ENCODE data around the gene SCD5. TPM values are rescaled to one million over a fixed set of nuclear protein-coding genes. Genes with fewer than 3 reads are reported as not detected.

The SCD5 gene
- total RNA-seq, 1 donor from 2014 or later: 36.9 TPM

DNA sequence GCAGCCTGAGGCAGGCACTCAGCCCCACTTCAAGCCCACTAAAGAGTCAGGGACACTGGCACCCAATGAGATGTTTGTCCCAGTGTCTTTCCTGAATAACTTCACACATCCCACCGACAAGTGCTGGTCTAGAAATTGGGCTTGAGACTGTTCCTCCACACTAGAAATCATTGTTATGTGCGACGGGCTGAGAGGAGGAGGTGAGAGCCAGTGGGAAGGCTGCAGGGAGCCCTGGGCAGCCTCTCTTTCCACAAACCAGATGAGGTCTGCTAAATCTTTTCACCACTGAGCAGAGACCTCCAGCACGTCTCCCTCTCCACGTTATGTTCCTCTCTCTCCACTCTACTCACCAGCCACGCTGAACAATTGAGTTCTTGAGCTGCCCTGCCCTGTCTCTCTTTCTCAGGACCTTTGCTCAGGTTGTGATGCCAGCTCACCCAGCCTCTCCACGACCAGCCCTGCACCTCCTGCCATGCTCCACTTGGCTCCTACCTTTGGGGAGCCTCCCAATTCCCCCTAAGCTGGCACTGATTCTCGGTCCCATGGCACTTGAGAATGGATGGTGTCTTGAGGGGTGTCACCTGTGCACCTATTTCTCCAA is 8.4 kb downstream of the SCD5 start:
- H3K4me1 Mint-ChIP-seq: peaks cover 71% of the 10 kb centered on the region
- peaks cover 11% of the 10 kb centered on the region for H3K79me2 ChIP-seq (ENCODE audit: low read depth)

DNA sequence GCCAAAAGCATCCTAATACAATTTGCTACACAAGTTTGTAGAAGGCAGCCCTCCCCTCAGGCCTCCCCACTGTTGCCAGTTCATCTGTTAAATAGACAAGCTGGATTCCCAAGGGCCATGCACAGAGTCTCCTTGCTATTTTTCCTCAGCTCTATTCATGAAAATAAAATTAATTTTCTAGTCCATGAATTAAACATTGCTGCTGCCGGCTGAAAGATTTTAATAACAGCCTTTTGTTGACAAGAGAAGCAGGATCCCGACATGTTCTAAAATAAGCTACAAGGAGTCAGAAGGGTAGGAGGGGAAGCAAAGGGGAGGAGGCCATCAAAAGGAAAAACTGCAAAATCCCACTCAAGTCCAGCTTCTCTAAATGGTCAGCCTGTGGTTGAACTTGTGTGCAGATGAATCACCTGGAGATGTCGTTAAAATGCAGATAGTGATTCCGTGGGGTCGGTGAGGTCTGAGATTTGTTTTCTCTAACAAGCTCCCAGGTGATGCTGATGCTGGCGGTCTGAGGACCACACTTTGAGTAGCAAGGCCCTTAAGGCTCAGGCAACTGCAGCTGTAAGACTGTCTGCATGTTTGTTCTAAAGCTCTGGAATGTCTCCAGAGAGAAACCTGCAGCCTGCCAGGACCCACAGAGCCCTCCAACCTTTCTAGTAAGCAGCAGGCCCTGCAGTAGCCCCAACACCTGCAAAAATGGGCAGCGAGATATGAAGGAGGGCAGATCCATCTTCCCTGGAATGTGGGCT is 9.4 kb downstream of the SCD5 start:
- Mint-ChIP-seq H3K4me1 (peaks cover 77% of the 10 kb centered on the region), H3K27me3 (ENCODE audit: insufficient read depth, low read depth) (no peaks in the 10 kb centered on the region), H3K4me3 (no peak overlapping the region), H3K27ac (no peak overlapping the region), H3K36me3 (peaks cover 7% of the 10 kb centered on the region), H3K9me3 (no peaks in the 10 kb centered on the region)
- Histone ChIP-seq H3F3A (ENCODE audit: low read depth) (peaks cover 52% of the 10 kb centered on the region), H3K79me2 (ENCODE audit: low read depth) (peaks cover 11% of the 10 kb centered on the region), H3K27ac (no peak overlapping the region), H3K4me1 (peaks cover 69% of the 10 kb centered on the region), H3K4me3 (no peak overlapping the region), H3K36me3 (no peaks in the 10 kb centered on the region), H3K4me2 (no peak overlapping the region), H2AFZ (replicated peaks) (no peak overlapping the region), H3K9me3 (ENCODE audit: low read depth) (no peaks in the 10 kb centered on the region), H3K9ac (no peak overlapping the region), H4K20me1 (ENCODE audit: low read depth) (peaks cover 99% of the 10 kb centered on the region), H3K27me3 (peaks cover 98% of the 10 kb centered on the region)
- TF ChIP-seq EZH2phosphoT487 (IDR thresholded peaks at IDR 0.05): no peak
- TF ChIP-seq, protein P1, sequence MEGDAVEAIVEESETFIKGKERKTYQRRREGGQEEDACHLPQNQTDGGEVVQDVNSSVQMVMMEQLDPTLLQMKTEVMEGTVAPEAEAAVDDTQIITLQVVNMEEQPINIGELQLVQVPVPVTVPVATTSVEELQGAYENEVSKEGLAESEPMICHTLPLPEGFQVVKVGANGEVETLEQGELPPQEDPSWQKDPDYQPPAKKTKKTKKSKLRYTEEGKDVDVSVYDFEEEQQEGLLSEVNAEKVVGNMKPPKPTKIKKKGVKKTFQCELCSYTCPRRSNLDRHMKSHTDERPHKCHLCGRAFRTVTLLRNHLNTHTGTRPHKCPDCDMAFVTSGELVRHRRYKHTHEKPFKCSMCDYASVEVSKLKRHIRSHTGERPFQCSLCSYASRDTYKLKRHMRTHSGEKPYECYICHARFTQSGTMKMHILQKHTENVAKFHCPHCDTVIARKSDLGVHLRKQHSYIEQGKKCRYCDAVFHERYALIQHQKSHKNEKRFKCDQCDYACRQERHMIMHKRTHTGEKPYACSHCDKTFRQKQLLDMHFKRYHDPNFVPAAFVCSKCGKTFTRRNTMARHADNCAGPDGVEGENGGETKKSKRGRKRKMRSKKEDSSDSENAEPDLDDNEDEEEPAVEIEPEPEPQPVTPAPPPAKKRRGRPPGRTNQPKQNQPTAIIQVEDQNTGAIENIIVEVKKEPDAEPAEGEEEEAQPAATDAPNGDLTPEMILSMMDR (IDR thresholded peaks at IDR 0.05): no peak
- no peak for TF ChIP-seq EZH2 (IDR thresholded peaks at IDR 0.05)
- DNase-seq (ENCODE audit: low spot score): no peak

More for the DNA sequence above, 8.4 kb downstream of the SCD5 start:
- H4K20me1 ChIP-seq (ENCODE audit: low read depth): peaks cover 90% of the 10 kb centered on the region
- no peak overlapping the region for H3K4me3 Mint-ChIP-seq
- TF ChIP-seq, protein P1 (IDR thresholded peaks at IDR 0.05): no peak
- TF ChIP-seq EZH2phosphoT487 (IDR thresholded peaks at IDR 0.05) (no peak), EZH2 (IDR thresholded peaks at IDR 0.05) (no peak)
- H3K9ac ChIP-seq: no peak overlapping the region
- no peak overlapping the region for H2AFZ ChIP-seq (replicated peaks)
- H3K27ac Mint-ChIP-seq: no peak overlapping the region
- H3K4me3 ChIP-seq: no peak overlapping the region
- no peak overlapping the region for H3K4me2 ChIP-seq
- H3K36me3 Mint-ChIP-seq: peaks cover 10% of the 10 kb centered on the region
- no peak overlapping the region for H3K27ac ChIP-seq
- peaks cover 59% of the 10 kb centered on the region for H3K4me1 ChIP-seq
- peaks cover 98% of the 10 kb centered on the region for H3K27me3 ChIP-seq
- no peaks in the 10 kb centered on the region for H3K27me3 Mint-ChIP-seq (ENCODE audit: insufficient read depth, low read depth)
- H3F3A ChIP-seq (ENCODE audit: low read depth): peaks cover 43% of the 10 kb centered on the region
- H3K9me3 ChIP-seq (ENCODE audit: low read depth): no peaks in the 10 kb centered on the region
- no peak for DNase-seq (ENCODE audit: low spot score)
- no peaks in the 10 kb centered on the region for H3K9me3 Mint-ChIP-seq
- no peaks in the 10 kb centered on the region for H3K36me3 ChIP-seq

DNA sequence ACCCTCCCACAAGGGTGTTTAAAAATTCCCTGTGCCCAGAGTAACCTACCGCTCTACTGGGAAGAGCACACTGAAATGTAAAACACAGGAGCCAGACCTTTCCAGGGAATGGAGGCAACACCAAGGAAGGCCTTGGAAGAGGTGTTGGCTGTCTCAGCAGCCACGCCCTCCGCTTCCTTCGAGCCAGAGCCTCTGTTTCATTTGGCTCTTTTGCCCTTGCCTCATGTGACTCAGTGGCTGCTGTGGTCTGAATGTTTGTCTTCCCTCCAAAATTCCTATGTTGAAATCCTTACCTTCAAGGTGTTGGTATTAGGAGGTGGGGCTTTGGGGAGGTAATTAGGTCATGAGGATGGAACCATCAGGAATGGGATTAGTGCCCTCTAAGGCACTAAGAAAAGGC is 11.3 kb downstream of the SCD5 start:
- DNase-seq (ENCODE audit: low spot score): no peak
- no peak overlapping the region for H3K27ac Mint-ChIP-seq
- Histone ChIP-seq H3K4me1 (peaks cover 60% of the 10 kb centered on the region), H4K20me1 (ENCODE audit: low read depth) (peaks cover 94% of the 10 kb centered on the region), H3K27ac (no peak overlapping the region), H3K9me3 (ENCODE audit: low read depth) (no peaks in the 10 kb centered on the region), H3K4me3 (no peak overlapping the region), H3K27me3 (peaks cover 100% of the 10 kb centered on the region), H3K4me2 (peak overlapping the region; percentile 65), H3K79me2 (ENCODE audit: low read depth) (peaks cover 5% of the 10 kb centered on the region), H3F3A (ENCODE audit: low read depth) (peaks cover 38% of the 10 kb centered on the region), H3K9ac (no peak overlapping the region), H2AFZ (replicated peaks) (no peak overlapping the region), H3K36me3 (no peaks in the 10 kb centered on the region)
- TF ChIP-seq EZH2 (IDR thresholded peaks at IDR 0.05) (no peak), EZH2phosphoT487 (IDR thresholded peaks at IDR 0.05) (no peak)
- TF ChIP-seq, protein P1 (IDR thresholded peaks at IDR 0.05): no peak
- no peaks in the 10 kb centered on the region for H3K27me3 Mint-ChIP-seq (ENCODE audit: insufficient read depth, low read depth)
- H3K4me1 Mint-ChIP-seq: peaks cover 73% of the 10 kb centered on the region
- H3K9me3 Mint-ChIP-seq: no peaks in the 10 kb centered on the region
- H3K4me3 Mint-ChIP-seq: no peak overlapping the region
- H3K36me3 Mint-ChIP-seq: peaks cover 3% of the 10 kb centered on the region
